ENCODE measurements around the gene UTF1. TPM values are rescaled to one million over a fixed set of nuclear protein-coding genes. Genes with fewer than 3 reads are reported as not detected.

Gene UTF1, protein sequence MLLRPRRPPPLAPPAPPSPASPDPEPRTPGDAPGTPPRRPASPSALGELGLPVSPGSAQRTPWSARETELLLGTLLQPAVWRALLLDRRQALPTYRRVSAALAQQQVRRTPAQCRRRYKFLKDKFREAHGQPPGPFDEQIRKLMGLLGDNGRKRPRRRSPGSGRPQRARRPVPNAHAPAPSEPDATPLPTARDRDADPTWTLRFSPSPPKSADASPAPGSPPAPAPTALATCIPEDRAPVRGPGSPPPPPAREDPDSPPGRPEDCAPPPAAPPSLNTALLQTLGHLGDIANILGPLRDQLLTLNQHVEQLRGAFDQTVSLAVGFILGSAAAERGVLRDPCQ
- not detected in 2 replicates for total RNA-seq

GRCh38 chr10:133230044-133230361, at the start of gene UTF1:
TSS of gene UTF1 (plus strand) at chr10:133230217. CDS start at chr10:133230289, 72 bp downstream.

GRCh38 chr10:133237588-133238465, 7.8 kb downstream of the UTF1 start, which contains the start of gene VENTX:
TSS of gene VENTX (plus strand) at chr10:133237855. CDS start at chr10:133237915, 60 bp downstream.

DNA sequence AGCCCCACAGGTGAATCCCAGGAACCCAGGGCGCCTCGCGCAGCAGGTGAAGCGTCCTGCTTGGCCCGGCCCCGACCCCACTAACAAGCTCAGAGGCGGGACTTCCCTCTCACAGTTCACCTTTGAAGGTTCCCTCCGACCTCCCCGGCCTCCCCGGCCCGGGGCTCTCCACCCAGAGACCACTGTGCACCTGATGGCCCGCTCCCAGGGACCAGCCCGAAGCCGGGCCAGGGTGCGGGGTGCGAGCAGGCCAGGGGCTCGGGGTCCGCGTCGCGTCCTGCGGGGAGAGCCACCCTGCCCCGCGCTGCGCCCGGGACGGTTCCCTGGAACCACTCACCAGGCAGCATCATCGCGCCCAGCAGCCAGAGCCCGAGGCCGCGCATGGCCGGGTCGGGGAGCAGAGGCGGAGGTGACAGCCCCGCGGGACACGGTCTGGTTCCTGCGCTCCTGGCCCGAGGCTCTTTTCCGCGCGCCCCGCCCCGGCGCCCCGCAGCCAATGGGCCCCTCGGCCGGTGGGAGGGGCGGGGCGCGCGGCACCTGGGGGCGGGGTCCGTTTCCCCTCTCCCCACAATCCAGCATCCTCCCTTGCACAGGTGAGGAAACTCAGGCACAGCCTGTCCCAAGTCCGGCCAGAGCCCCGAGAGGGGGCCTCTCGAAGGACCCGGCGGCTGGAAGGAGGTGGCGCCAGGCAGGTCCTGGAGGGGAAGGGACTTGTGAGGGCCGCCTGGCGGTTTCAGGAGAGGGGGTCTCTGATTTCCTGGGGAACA, 46.6 kb downstream of the UTF1 start, which contains the start of gene ADAM8:
Gene ADAM8, minus strand, starts transcription at position 434 of the 767 bp plus-strand sequence. Its CDS starts 51 bp downstream, at position 383.

Other genes starting within 250 kb of the UTF1 start
- not detected in 2 replicates for gene ADGRA1, start 142.3 kb upstream of the UTF1 start, total RNA-seq
- gene KNDC1, start 70.0 kb upstream of the UTF1 start, total RNA-seq: under 0.01 TPM in 1 of 2 replicates, not detected in the other
- not detected in 2 replicates for gene VENTX, start 7.6 kb downstream of the UTF1 start, total RNA-seq
- 0.18 and 0.75 TPM in 2 replicates for gene ADAM8, start 46.7 kb downstream of the UTF1 start, total RNA-seq
- 50.6 and 51.5 TPM in 2 replicates for gene TUBGCP2, start 78.7 kb downstream of the UTF1 start, total RNA-seq
- 23.0 and 24.7 TPM in 2 replicates for gene ZNF511, start 78.7 kb downstream of the UTF1 start, total RNA-seq
- gene CALY, start 106.7 kb downstream of the UTF1 start, total RNA-seq: not detected in 2 replicates
- not detected in 2 replicates for gene PRAP1, start 117.2 kb downstream of the UTF1 start, total RNA-seq
- 17.0 and 29.5 TPM in 2 replicates for gene FUOM, start 127.8 kb downstream of the UTF1 start, total RNA-seq
- gene ECHS1, start 143.1 kb downstream of the UTF1 start, total RNA-seq: 52.2 and 71.7 TPM in 2 replicates
- 6.7 and 7.0 TPM in 2 replicates for gene PAOX, start 149.0 kb downstream of the UTF1 start, total RNA-seq
- gene MTG1, start 163.9 kb downstream of the UTF1 start, total RNA-seq: 40.2 and 40.4 TPM in 2 replicates
- under 0.01 TPM in 2 replicates for gene SPRN, start 194.4 kb downstream of the UTF1 start, total RNA-seq
- 0.54 and 1.3 TPM in 2 replicates for gene SCART1, start 223.7 kb downstream of the UTF1 start, total RNA-seq

All from endothelial cell of coronary artery (primary cell).